Measurements from ENCODE around the gene CYTH4. TPM values are rescaled to one million over a fixed set of nuclear protein-coding genes. Genes with fewer than 3 reads are reported as not detected.

Gene CYTH4
- total RNA-seq, 2 experiments from 2014 or later = 20.6 to 28.1 TPM

GRCh38 chr22:37301144-37301830, 19.0 kb downstream of the CYTH4 start:
- intact Hi-C loops (cut with micrococcal nuclease; ENCODE audit: unreplicated experiment) = no loop called here
- Histone ChIP-seq H3K36me3 (ENCODE audit: insufficient read depth, low read length) (peaks cover 19% of the 10 kb centered on the region; the same call in 1 of the 2 replicates), H2AFZ (ENCODE audit: low read length) (no peak overlapping the region), H4K20me1 (ENCODE audit: insufficient read depth, low read length) (no peaks in the 10 kb centered on the region), H3K9me3 (ENCODE audit: low read length) (no peaks in the 10 kb centered on the region), H3K4me3 (ENCODE audit: low read depth, low read length, poor library complexity, severe bottlenecking) (no peak overlapping the region), H3K4me1 (ENCODE audit: insufficient read depth, low read length, poor library complexity, severe bottlenecking) (peaks cover 5% of the 10 kb centered on the region), H3K27ac (ENCODE audit: low read depth, low read length, poor library complexity, severe bottlenecking) (no peak overlapping the region), H3K79me2 (ENCODE audit: insufficient read depth, low read depth, low read length) (no peaks in the 10 kb centered on the region), H3K4me2 (ENCODE audit: low read length) (no peak overlapping the region), H3K9me2 (ENCODE audit: insufficient read depth, low read length) (no peaks in the 10 kb centered on the region)
- BruUV-seq (replicated peaks) = no TSS peak
- DNase-seq (ENCODE audit: low spot score) = no peak
- TF ChIP-seq, protein P1, sequence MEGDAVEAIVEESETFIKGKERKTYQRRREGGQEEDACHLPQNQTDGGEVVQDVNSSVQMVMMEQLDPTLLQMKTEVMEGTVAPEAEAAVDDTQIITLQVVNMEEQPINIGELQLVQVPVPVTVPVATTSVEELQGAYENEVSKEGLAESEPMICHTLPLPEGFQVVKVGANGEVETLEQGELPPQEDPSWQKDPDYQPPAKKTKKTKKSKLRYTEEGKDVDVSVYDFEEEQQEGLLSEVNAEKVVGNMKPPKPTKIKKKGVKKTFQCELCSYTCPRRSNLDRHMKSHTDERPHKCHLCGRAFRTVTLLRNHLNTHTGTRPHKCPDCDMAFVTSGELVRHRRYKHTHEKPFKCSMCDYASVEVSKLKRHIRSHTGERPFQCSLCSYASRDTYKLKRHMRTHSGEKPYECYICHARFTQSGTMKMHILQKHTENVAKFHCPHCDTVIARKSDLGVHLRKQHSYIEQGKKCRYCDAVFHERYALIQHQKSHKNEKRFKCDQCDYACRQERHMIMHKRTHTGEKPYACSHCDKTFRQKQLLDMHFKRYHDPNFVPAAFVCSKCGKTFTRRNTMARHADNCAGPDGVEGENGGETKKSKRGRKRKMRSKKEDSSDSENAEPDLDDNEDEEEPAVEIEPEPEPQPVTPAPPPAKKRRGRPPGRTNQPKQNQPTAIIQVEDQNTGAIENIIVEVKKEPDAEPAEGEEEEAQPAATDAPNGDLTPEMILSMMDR (conservative IDR thresholded peaks at IDR 0.05; ENCODE audit: low read length) = no peak
- TF ChIP-seq EZH2phosphoT487 (IDR thresholded peaks at IDR 0.05; ENCODE audit: borderline replicate concordance, low read depth, low read length) = no peak
- ChIA-PET CTCF (ENCODE audit: unreplicated experiment) (interaction anchor here (0.6 kb wide), 1 partner anchor 155 kb away, joined by 4 read pairs; no protein-coding TSS in a partner anchor), POLR2A (interaction anchor here (0.6 kb wide), 1 partner anchor 118 kb away, joined by 4 read pairs; no protein-coding TSS in a partner anchor)

GRCh38 chr22:37302674-37303555, 20.6 kb downstream of the CYTH4 start:
- Histone ChIP-seq H3K4me1 (ENCODE audit: insufficient read depth, low read length, poor library complexity, severe bottlenecking) (peaks cover 21% of the 10 kb centered on the region), H3K4me2 (ENCODE audit: low read length) (no peak overlapping the region), H3K36me3 (ENCODE audit: insufficient read depth, low read length) (peaks cover 6% of the 10 kb centered on the region; the same call in 1 of the 2 replicates), H3K27ac (ENCODE audit: low read depth, low read length, poor library complexity, severe bottlenecking) (no peak overlapping the region), H3K9me3 (ENCODE audit: low read length) (no peaks in the 10 kb centered on the region), H3K79me2 (ENCODE audit: insufficient read depth, low read depth, low read length) (no peaks in the 10 kb centered on the region), H3K4me3 (ENCODE audit: low read depth, low read length, poor library complexity, severe bottlenecking) (no peak overlapping the region), H4K20me1 (ENCODE audit: insufficient read depth, low read length) (no peaks in the 10 kb centered on the region), H3K9me2 (ENCODE audit: insufficient read depth, low read length) (no peaks in the 10 kb centered on the region), H2AFZ (ENCODE audit: low read length) (no peak overlapping the region)
- ChIA-PET CTCF (ENCODE audit: unreplicated experiment) (no interaction called here), POLR2A (interaction anchor here (0.7 kb wide), 1 partner anchor 1431 kb away, joined by 3 read pairs; no protein-coding TSS in a partner anchor)
- DNase-seq (ENCODE audit: low spot score) = no peak
- BruUV-seq (replicated peaks) = no TSS peak
- intact Hi-C loops (cut with micrococcal nuclease; ENCODE audit: unreplicated experiment) = no loop called here
- TF ChIP-seq, protein P1 (conservative IDR thresholded peaks at IDR 0.05; ENCODE audit: low read length) = no peak
- TF ChIP-seq EZH2phosphoT487 (IDR thresholded peaks at IDR 0.05; ENCODE audit: borderline replicate concordance, low read depth, low read length) = no peak

Measured in OCI-LY7 (cell line).